C4-2B (cell line): ENCODE measurements around the gene CDC42EP1.

Experiments
- H3K27ac ChIP-seq: fragments of 450-650 bp; 2 replicates; pipeline ENCODE4 v1.5.1; 2017
- CTCF ChIP-seq: fragments of 450-650 bp; conservative IDR thresholded peaks from 2 replicates; pipeline ENCODE4 v1.5.1; 2017; ENCODE audit warnings: mild to moderate bottlenecking
- ZFX ChIP-seq: fragments of 450-650 bp; IDR thresholded peaks from 2 replicates; pipeline ENCODE4 v1.6.1; 2017

CDC42EP1 gene

GRCh38 chr22:37566329-37566837 is 6.1 kb downstream of the CDC42EP1 start:
- no peak for TF ChIP-seq ZFX
- no peak for TF ChIP-seq CTCF
- H3K27ac ChIP-seq: peak overlapping the region; percentile 33

GRCh38 chr22:37566903-37567798 is 6.9 kb downstream of the CDC42EP1 start:
- H3K27ac ChIP-seq: peak overlapping the region; percentile 33
- TF ChIP-seq ZFX: no peak
- TF ChIP-seq CTCF: peak; percentile 98

DNA sequence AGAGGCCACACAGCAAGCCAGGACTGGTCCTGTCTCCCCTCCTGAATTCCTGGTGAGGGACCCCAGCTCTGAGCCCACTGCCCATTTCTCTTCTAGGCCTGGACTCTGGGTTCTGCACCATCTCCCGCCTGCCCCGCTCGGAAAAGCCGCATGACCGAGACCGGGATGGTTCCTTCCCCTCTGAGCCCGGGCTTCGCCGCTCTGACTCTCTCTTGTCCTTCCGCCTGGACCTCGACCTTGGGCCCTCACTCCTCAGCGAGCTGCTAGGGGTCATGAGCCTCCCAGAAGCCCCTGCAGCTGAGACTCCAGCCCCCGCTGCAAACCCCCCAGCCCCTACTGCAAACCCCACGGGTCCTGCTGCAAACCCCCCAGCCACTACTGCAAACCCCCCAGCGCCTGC is 7.7 kb downstream of the CDC42EP1 start:
- H3K27ac ChIP-seq: no peak overlapping the region
- no peak for TF ChIP-seq ZFX
- no peak for TF ChIP-seq CTCF

- TF ChIP-seq CTCF: no peak
- TF ChIP-seq ZFX: no peak
- H3K27ac ChIP-seq: no peak overlapping the region
These were observed 8.2 kb downstream of the CDC42EP1 start for GRCh38 chr22:37568448-37569008.

DNA sequence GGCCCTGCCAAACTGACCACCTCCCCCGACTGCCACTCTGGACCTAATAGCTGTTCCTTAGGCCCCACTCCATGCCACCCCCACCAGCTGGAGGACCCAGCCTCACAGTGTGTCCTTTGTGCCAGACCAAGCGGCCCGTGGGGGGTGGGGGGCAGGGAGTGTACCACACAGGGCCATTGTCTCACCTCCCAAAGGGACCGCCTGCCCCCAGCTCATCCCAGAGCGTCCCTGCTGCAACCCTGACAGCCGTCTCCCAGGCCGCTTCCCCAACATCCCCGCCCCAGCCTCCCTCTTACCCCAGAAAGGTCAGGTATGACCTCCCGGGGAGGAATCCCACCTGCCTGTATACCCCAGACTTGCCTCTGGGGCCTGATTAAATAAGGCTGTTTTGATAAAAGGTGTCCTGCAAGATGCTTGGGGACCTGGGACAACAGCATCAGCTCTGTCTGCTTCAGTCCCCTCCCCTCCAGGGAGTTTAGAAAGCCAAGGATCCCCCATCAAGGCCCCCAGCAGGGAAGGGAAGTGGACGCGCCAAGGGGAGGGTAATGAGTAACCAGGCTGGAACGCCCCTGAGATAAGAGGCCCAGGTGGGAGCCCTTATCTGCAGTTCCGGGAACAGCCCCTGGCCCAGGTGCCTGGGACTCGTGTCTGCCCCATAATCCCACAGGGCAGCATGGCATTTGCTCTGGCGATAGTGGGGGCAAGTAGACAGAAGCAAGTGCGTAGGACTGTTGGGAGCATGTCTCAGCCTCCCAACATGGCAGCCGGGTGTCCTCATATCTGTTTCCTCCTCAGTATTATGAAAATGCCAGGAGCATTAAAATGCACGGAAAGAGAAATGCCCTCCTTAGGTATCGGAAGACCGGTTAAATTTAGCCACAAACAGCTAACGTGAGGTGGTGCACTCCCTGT is 9.0 kb downstream of the CDC42EP1 start:
- no peak overlapping the region for H3K27ac ChIP-seq
- TF ChIP-seq CTCF (no peak), ZFX (no peak)

DNA sequence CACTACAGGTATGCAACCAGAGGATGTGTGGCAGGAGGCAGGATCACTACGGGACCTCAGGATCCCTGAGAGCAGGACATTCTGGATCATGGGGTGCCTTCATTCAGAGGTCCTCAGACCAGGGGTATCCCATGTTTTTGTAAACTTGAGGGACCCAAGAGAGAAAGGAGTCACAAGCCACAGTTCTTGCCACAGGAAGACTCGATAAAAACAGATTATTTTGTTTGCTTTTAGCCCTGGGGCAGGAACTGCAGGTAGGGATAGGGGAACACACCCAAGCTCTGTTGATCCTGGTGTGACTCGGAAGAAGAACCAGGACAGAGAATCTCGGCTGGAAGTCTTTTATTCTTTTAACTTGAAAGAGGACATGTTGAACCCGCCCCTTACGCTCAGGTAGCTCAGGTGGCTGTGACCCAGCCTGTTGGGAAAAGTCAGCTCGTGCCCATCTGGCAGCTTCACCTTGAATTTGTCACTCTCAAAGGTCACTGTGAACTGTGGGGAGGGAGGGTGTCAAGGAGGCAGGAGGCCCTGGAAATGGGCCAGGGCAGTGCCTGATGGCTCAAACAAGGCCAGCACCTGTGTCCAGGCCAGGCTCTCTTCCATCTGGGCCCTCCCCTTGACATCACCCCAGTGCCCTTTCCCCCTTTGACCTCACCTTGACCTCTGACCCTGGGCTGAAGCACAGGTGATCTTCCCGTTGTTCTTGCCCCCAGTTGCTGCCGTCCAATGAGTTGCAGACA is 9.8 kb downstream of the CDC42EP1 start:
- no peak overlapping the region; the same call in 1 of the 2 replicates for H3K27ac ChIP-seq
- TF ChIP-seq CTCF (no peak), ZFX (no peak)
